OCI-LY1 (cell line): ENCODE results near the gene LY6G5C.

Experiments used
- H2AFZ ChIP-seq: fragments of 200-600 bp; sonication (generic), shearing (Covaris generic); 2 replicates; pipeline ENCODE4 v1.6.0; 2014; ENCODE audit warnings: antibody characterized with exemption, mild to moderate bottlenecking, low read length
- H3F3A ChIP-seq: fragments of 200-600 bp; sonication (generic), shearing (Covaris generic); 2 replicates; pipeline ENCODE4 v1.6.0; 2014; ENCODE audit warnings: mild to moderate bottlenecking, antibody characterized with exemption, low read length, moderate library complexity; ENCODE audit not compliant: insufficient read depth
- H3K27ac ChIP-seq: fragments of 200-600 bp; sonication (generic); 2 replicates; pipeline ENCODE4 v1.5.1; 2014; ENCODE audit warnings: low read length, mixed run types, mild to moderate bottlenecking, low read depth; ENCODE audit not compliant: poor library complexity, severe bottlenecking
- H3K27me3 ChIP-seq: fragments of 200-600 bp; sonication (generic); 2 replicates; pipeline ENCODE4 v1.6.0; 2014; ENCODE audit warnings: antibody characterized with exemption, mild to moderate bottlenecking, low read length, moderate library complexity; ENCODE audit not compliant: insufficient read depth
- H3K36me3 ChIP-seq: fragments of 200-600 bp; sonication (generic); 2 replicates; pipeline ENCODE4 v1.6.1; 2014; ENCODE audit warnings: mild to moderate bottlenecking, antibody characterized with exemption, low read length, moderate library complexity, mixed read lengths; ENCODE audit not compliant: insufficient read depth
- H3K4me1 ChIP-seq: fragments of 200-600 bp; sonication (generic); 2 replicates; pipeline ENCODE4 v1.5.1; 2014; ENCODE audit warnings: mild to moderate bottlenecking, low read length, moderate library complexity; ENCODE audit not compliant: insufficient read depth, severe bottlenecking
- H3K4me2 ChIP-seq: fragments of 200-600 bp; sonication (generic), shearing (Covaris generic); 2 replicates; pipeline ENCODE4 v1.6.1; 2014; ENCODE audit warnings: low read length
- H3K4me3 ChIP-seq: fragments of 200-600 bp; sonication (generic); 2 replicates; pipeline ENCODE4 v1.5.1; 2014; ENCODE audit warnings: low read length, low read depth, mild to moderate bottlenecking, mixed read lengths; ENCODE audit not compliant: poor library complexity, severe bottlenecking
- H3K79me2 ChIP-seq: fragments of 200-600 bp; shearing (Covaris generic); 2 replicates; pipeline ENCODE4 v1.6.1; 2016; ENCODE audit warnings: mixed run types, low read length, mixed read lengths; ENCODE audit not compliant: insufficient read depth
- H3K9ac ChIP-seq: fragments of 200-600 bp; sonication (generic), shearing (Covaris generic); 2 replicates; pipeline ENCODE4 v1.6.1; 2014; ENCODE audit warnings: mild to moderate bottlenecking, low read length, mixed read lengths
- H3K9me2 ChIP-seq: fragments of 200-600 bp; sonication (generic), shearing (Covaris generic); 2 replicates; pipeline ENCODE4 v1.6.1; 2014; ENCODE audit warnings: low read depth, mild to moderate bottlenecking, low read length, mixed read lengths
- H3K9me3 ChIP-seq: fragments of 200-600 bp; shearing (Covaris generic); 2 replicates; pipeline ENCODE4 v1.6.1; 2014; ENCODE audit warnings: low read length, mixed read lengths
- H4K20me1 ChIP-seq: fragments of 200-600 bp; sonication (generic), shearing (Covaris generic); 2 replicates; pipeline ENCODE4 v1.6.0; 2016; ENCODE audit warnings: mild to moderate bottlenecking, low read length; ENCODE audit not compliant: insufficient read depth
- CTCF ChIP-seq: fragments of 200-600 bp; sonication (generic), shearing (Covaris generic); IDR thresholded peaks from 2 replicates; pipeline ENCODE4 v1.5.1; 2017; ENCODE audit warnings: mild to moderate bottlenecking, antibody characterized with exemption, low read length, moderate library complexity, mixed read lengths
- EZH2 ChIP-seq: fragments of 200-600 bp; sonication (generic), shearing (Covaris generic); IDR thresholded peaks from 2 replicates; pipeline ENCODE4 v1.8.0; 2017; ENCODE audit warnings: borderline replicate concordance, mixed run types, mild to moderate bottlenecking, antibody characterized with exemption, low read length, moderate library complexity, mixed read lengths

The LY6G5C gene

GRCh38 chr6:31686483-31686882 lies 5.6 kb upstream of the LY6G5C start:
- no peaks in the 10 kb centered on the region for H3F3A ChIP-seq
- H3K4me1 ChIP-seq, result peaks cover 9% of the 10 kb centered on the region
- H3K9me2 ChIP-seq, result no peaks in the 10 kb centered on the region
- no peak overlapping the region for H3K4me3 ChIP-seq
- no peaks in the 10 kb centered on the region for H3K79me2 ChIP-seq
- no peaks in the 10 kb centered on the region for H3K9me3 ChIP-seq
- H2AFZ ChIP-seq, result no peak overlapping the region
- no peak overlapping the region for H3K27ac ChIP-seq
- H3K4me2 ChIP-seq, result no peak overlapping the region
- H3K36me3 ChIP-seq, result peaks cover 46% of the 10 kb centered on the region
- H3K27me3 ChIP-seq, result no peaks in the 10 kb centered on the region
- H3K9ac ChIP-seq, result no peak overlapping the region
- H4K20me1 ChIP-seq, result no peaks in the 10 kb centered on the region
- TF ChIP-seq EZH2, result no peak
- no peak for TF ChIP-seq CTCF

GRCh38 chr6:31683591-31683990 lies 2.7 kb upstream of the LY6G5C start:
- no peaks in the 10 kb centered on the region for H3K9me2 ChIP-seq
- no peak overlapping the region for H3K4me3 ChIP-seq
- H3K9ac ChIP-seq, result no peak overlapping the region
- no peak overlapping the region for H3K4me2 ChIP-seq
- H3K27ac ChIP-seq, result no peak overlapping the region
- H3K79me2 ChIP-seq, result no peaks in the 10 kb centered on the region
- H3K27me3 ChIP-seq, result no peaks in the 10 kb centered on the region
- TF ChIP-seq EZH2 (no peak), CTCF (no peak)
- H3K36me3 ChIP-seq, result peaks cover 30% of the 10 kb centered on the region
- peaks cover 12% of the 10 kb centered on the region for H3K4me1 ChIP-seq
- H2AFZ ChIP-seq, result no peak overlapping the region
- H3F3A ChIP-seq, result no peaks in the 10 kb centered on the region
- no peaks in the 10 kb centered on the region for H3K9me3 ChIP-seq
- H4K20me1 ChIP-seq, result no peaks in the 10 kb centered on the region

GRCh38 chr6:31681135-31681671 lies 336 bp upstream of the LY6G5C start:
- H3K4me2 ChIP-seq, result peak overlapping the region; percentile 69
- no peak overlapping the region for H3K27ac ChIP-seq
- no peaks in the 10 kb centered on the region for H3K9me2 ChIP-seq
- peaks cover 16% of the 10 kb centered on the region for H3K4me1 ChIP-seq
- TF ChIP-seq CTCF (no peak), EZH2 (no peak)
- peak overlapping the region; percentile 30; the same call in 1 of the 2 replicates for H3K9ac ChIP-seq
- H3K79me2 ChIP-seq, result no peaks in the 10 kb centered on the region
- no peak overlapping the region for H2AFZ ChIP-seq
- no peaks in the 10 kb centered on the region for H3K27me3 ChIP-seq
- peaks cover 6% of the 10 kb centered on the region; the same call in 1 of the 2 replicates for H3K36me3 ChIP-seq
- H4K20me1 ChIP-seq, result no peaks in the 10 kb centered on the region
- no peaks in the 10 kb centered on the region for H3F3A ChIP-seq
- H3K9me3 ChIP-seq, result no peaks in the 10 kb centered on the region
- H3K4me3 ChIP-seq, result peak overlapping the region; percentile 49
